Type B pancreatic cell (in vitro differentiated cells): ENCODE data around the gene PTPRA. TPM values are rescaled to one million over a fixed set of nuclear protein-coding genes. Genes with fewer than 3 reads are reported as not detected.

ENCODE experiments used
- DNase-seq: peaks from one replicate; pipeline ENCODE4 v3.0.0; 2021; ENCODE audit warnings: mixed read lengths; ENCODE audit not compliant: unreplicated experiment; ENCODE audit errors: extremely low spot score
- H3K27ac Mint-ChIP-seq: 2 replicates; pipeline ENCODE4 v1.8.0; 2021; ENCODE audit warnings: mild to moderate bottlenecking, mixed read lengths
- H3K27me3 Mint-ChIP-seq: 2 replicates; pipeline ENCODE4 v1.8.0; 2021; ENCODE audit warnings: mixed read lengths
- H3K36me3 Mint-ChIP-seq: 2 replicates; pipeline ENCODE4 v1.8.0; 2021; ENCODE audit warnings: mixed read lengths
- H3K4me1 Mint-ChIP-seq: one replicate; pipeline ENCODE4 v1.8.0; 2021; ENCODE audit warnings: mixed read lengths; ENCODE audit not compliant: unreplicated experiment
- H3K4me3 Mint-ChIP-seq: 2 replicates; pipeline ENCODE4 v1.8.0; 2021; ENCODE audit warnings: mild to moderate bottlenecking, mixed read lengths
- H3K9me3 Mint-ChIP-seq: 2 replicates; pipeline ENCODE4 v1.8.0; 2021; ENCODE audit warnings: mixed read lengths
- total RNA-seq: library from RNA; stranded (reverse); gene quantifications from 2 replicates; pipeline ENCODE4 v1.2.1, GENCODE V29; 2021; ENCODE audit warnings: low replicate concordance
- TF ChIP-seq, protein P1 (sequence below): fragments of 200-600 bp; sonication (generic); conservative IDR thresholded peaks from 2 replicates; pipeline ENCODE4 v1.5.0; 2021; ENCODE audit warnings: antibody characterized with exemption, mild to moderate bottlenecking

Gene PTPRA
- total RNA-seq, 1 donor from 2014 or later: 73.8 TPM

DNA sequence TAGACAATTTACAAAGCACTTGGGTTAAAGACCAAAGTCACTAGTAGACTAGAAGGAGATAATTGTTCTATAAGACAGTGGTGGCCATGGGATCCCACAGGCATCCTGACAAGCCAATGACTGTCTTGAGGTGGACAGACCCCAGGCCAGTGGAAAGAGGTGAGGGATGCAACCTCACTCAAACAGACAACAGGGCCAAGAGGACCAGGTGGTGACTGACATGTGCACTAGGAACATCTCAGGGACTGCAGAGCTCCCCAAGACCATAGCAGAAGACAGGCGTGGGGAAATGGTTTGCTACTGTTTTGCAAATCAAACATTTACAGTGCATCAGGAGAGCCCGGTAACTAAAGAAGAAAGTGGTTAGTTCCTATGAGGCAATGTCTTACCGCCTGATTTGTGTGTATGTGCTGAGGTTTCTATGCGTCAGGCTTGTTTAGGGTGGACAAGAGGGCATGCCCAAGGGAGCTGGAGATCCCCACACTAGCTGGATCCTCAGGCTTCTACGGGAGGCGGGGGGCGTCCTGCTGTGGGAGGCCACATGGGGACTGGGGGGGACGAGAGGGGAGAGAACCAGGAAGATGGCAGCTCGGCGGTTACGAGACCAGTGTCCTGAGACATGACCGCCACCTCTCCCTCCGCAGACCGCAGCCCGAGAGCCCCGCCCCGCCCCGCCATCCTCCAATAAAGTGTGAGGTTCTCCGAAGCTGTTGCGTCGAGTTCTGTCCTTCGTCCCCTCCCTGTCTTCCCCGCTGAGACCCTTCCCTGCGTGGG, 171.9 kb downstream of the PTPRA start:
- H3K4me3 Mint-ChIP-seq: peak overlapping the region; percentile 91
- H3K27ac Mint-ChIP-seq: peak overlapping the region; percentile 87
- H3K4me1 Mint-ChIP-seq: peaks cover 18% of the 10 kb centered on the region
- H3K9me3 Mint-ChIP-seq: no peaks in the 10 kb centered on the region
- H3K27me3 Mint-ChIP-seq: no peaks in the 10 kb centered on the region
- DNase-seq: no peak
- peaks cover 18% of the 10 kb centered on the region for H3K36me3 Mint-ChIP-seq
- TF ChIP-seq, protein P1, sequence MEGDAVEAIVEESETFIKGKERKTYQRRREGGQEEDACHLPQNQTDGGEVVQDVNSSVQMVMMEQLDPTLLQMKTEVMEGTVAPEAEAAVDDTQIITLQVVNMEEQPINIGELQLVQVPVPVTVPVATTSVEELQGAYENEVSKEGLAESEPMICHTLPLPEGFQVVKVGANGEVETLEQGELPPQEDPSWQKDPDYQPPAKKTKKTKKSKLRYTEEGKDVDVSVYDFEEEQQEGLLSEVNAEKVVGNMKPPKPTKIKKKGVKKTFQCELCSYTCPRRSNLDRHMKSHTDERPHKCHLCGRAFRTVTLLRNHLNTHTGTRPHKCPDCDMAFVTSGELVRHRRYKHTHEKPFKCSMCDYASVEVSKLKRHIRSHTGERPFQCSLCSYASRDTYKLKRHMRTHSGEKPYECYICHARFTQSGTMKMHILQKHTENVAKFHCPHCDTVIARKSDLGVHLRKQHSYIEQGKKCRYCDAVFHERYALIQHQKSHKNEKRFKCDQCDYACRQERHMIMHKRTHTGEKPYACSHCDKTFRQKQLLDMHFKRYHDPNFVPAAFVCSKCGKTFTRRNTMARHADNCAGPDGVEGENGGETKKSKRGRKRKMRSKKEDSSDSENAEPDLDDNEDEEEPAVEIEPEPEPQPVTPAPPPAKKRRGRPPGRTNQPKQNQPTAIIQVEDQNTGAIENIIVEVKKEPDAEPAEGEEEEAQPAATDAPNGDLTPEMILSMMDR: no peak

DNA sequence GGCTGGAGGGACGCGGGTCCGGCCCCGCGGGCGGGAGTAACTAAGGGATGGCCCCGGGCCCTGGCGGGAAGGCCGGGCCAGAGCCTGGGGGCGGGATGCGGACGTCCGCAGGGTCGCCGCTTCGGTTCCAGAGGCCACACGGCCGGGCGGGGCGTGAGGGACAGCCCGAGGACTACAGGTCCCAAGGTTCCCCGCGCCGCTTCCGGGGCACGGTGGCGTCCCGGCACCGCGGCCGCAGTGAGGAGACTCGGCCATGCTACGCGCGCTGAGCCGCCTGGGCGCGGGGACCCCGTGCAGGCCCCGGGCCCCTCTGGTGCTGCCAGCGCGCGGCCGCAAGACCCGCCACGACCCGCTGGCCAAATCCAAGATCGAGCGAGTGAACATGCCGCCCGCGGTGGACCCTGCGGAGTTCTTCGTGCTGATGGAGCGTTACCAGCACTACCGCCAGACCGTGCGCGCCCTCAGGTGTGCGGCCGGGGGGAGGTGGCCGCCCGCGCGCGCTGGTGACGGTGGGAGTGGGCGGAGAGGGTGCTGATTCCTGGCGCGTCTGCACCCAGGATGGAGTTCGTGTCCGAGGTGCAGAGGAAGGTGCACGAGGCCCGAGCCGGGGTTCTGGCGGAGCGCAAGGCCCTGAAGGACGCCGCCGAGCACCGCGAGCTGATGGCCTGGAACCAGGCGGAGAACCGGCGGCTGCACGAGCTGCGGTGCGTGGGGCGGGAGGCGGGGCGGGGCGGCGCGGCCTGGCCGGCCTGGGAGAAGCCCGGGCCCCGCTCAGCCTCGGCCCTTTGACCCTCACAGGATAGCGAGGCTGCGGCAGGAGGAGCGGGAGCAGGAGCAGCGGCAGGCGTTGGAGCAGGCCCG, 172.8 kb downstream of the PTPRA start, which contains the start of gene MRPS26:
TSS of gene MRPS26 (plus strand) at position 237 of the 861 bp plus-strand sequence. CDS start at position 254, 17 bp downstream.
- peak within 1 kb of the TSS; percentile 87 for H3K27ac Mint-ChIP-seq
- TF ChIP-seq, protein P1: no peak
- peaks cover 14% of the 10 kb centered on the region for H3K36me3 Mint-ChIP-seq
- no peaks in the 10 kb centered on the region for H3K27me3 Mint-ChIP-seq
- peak within 1 kb of the TSS; percentile 91 for H3K4me3 Mint-ChIP-seq
- peaks cover 18% of the 10 kb centered on the region for H3K4me1 Mint-ChIP-seq
- H3K9me3 Mint-ChIP-seq: no peaks in the 10 kb centered on the region
- peak; percentile 89 for DNase-seq

DNA sequence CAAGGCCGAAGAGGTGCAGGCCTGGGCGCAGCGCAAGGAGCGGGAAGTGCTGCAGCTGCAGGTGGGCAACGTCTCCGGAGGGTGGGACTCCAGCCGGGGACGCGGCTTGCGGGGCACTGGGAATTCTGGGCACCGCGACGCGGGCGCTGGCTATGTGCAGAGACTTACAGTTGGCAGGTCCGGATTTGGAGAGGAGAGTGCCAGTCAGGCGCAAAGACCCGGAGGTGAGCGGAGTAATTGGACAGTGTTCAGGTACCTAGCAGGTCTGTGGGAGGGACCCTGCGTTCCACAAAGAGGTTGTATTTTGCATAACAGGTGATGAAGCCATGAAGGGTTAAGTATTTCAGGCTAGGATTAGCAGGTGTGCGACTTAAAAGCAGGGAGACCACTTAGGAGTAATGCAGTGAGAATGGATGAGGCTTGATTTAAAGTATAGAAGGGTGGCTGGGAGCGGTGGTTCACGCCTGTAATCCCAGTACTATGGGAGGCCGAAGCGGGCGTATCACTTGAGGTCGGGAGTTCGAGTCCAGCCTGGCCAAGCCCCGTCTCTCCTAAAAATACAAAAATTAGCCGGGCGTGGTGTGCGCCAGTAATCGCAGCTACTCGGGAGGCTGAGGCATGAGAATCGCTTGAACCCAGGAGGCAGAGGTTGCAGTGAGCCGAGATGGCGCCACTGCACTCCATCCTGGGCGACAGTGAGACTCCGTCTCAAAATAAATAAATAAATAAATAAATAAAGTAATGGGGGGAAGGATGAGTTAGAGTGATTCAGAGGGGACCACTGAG, 173.6 kb downstream of the PTPRA start:
- H3K9me3 Mint-ChIP-seq: no peaks in the 10 kb centered on the region
- peak overlapping the region; percentile 65 for H3K27ac Mint-ChIP-seq
- H3K4me1 Mint-ChIP-seq: peaks cover 12% of the 10 kb centered on the region
- no peaks in the 10 kb centered on the region for H3K27me3 Mint-ChIP-seq
- no peak for DNase-seq
- H3K4me3 Mint-ChIP-seq: peak overlapping the region; percentile 90
- TF ChIP-seq, protein P1: no peak
- peaks cover 14% of the 10 kb centered on the region for H3K36me3 Mint-ChIP-seq

DNA sequence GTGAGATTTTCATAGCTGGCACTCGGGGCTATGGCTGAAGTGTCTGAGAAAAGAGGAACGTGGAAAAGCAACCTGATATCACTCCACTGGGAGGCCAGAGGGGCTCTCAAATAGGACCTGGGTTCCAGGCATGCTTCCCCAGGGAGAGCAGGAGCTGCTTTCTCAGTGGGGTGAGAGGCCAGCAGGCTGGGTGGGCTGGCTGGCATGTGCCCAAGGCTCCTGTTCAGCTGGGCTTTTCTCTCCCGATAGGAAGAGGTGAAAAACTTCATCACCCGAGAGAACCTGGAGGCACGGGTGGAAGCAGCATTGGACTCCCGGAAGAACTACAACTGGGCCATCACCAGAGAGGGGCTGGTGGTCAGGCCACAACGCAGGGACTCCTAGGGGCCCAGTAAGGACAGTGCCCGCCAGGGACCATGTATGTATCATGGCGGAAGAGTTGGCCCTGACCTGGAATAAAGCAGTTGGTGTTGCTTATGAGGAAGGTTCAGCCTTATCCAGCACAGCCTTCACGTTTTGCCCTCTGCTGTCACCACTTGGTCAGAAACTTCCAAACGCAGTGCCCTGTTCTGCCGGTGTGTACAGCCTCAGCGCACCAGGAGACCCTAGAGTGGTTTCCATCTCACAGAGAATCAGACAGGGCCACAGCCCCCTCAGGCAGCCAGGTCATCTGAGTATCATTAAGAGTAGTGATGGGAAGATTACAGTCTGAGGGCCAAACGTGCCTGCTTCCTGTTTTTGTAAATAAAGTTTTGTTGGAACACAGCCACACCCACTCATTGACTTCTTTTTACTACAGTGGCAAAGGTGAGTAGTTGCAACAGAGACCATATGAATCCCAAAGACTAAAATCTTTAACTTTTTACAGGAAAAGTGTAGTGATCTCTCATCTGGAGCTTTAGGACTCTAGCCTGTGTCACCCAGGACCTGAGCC, 174.5 kb downstream of the PTPRA start:
- TF ChIP-seq, protein P1: no peak
- Mint-ChIP-seq H3K27me3 (no peaks in the 10 kb centered on the region), H3K9me3 (no peaks in the 10 kb centered on the region), H3K4me3 (peak overlapping the region; percentile 90), H3K4me1 (peaks cover 6% of the 10 kb centered on the region), H3K27ac (no peak overlapping the region), H3K36me3 (peaks cover 14% of the 10 kb centered on the region)
- no peak for DNase-seq
